Measurements from ENCODE around the gene RPL35. TPM values are rescaled to one million over a fixed set of nuclear protein-coding genes. Genes with fewer than 3 reads are reported as not detected.

The RPL35 gene
- total and polyA plus RNA-seq, 10 of the 15 experiments (the other 5 are each of a cell fraction or from before 2014, with no cell fraction given): 2,572 to 6,300 (median 3,864) TPM

GRCh38 chr9:124868511-124869465 is 7.0 kb upstream of the RPL35 start (continued):
- no peak for TF ChIP-seq JUND (IDR thresholded peaks at IDR 0.05; ENCODE audit: low read depth, low read length)
- TF ChIP-seq ZZZ3 (IDR thresholded peaks at IDR 0.05; ENCODE audit: control insufficient read depth, insufficient read length, low read depth): no peak
- 0 out of 2 replicates have a peak, but pooled peaks have one; percentile 27 for TF ChIP-seq E2F4 (IDR thresholded peaks at IDR 0.05; ENCODE audit: low read depth, low read length)
- TF ChIP-seq STAT3 (IDR thresholded peaks at IDR 0.05; ENCODE audit: low read depth, low read length): no peak
- TF ChIP-seq USF1 (IDR thresholded peaks at IDR 0.05; ENCODE audit: borderline replicate concordance, extremely low read length, insufficient read depth, low read depth, low read length): no peak
- TF ChIP-seq RAD21 (IDR thresholded peaks at IDR 0.05; ENCODE audit: insufficient read depth, low read depth, low read length): no peak
- no peak for TF ChIP-seq NFYB (IDR thresholded peaks at IDR 0.05; ENCODE audit: insufficient read depth, low read depth, low read length)
- peak; percentile 96 for TF ChIP-seq POLR2AphosphoS5 (IDR thresholded peaks at IDR 0.05; ENCODE audit: low read length)
- peak; percentile 81 for TF ChIP-seq YY1 (IDR thresholded peaks at IDR 0.05; ENCODE audit: low read depth, low read length)
- peak; percentile 64; the same call in 1 of the 2 replicates for TF ChIP-seq MEF2A (IDR thresholded peaks at IDR 0.05; ENCODE audit: insufficient read depth, low read depth, low read length)
- peak; percentile 56 to 98 for TF ChIP-seq EGR1 (IDR thresholded peaks at IDR 0.05; ENCODE audit: borderline replicate concordance in 1 of 2, low read depth in 2 of 2, low read length in 2 of 2)
- TF ChIP-seq BHLHE40 (IDR thresholded peaks at IDR 0.05; ENCODE audit: borderline replicate concordance in 1 of 2, low read depth in 2 of 2, low read length in 1 of 2): peak; percentile 30 to 83; a peak in 3 of 4 replicates
- no peak for TF ChIP-seq STAT1 (conservative IDR thresholded peaks at IDR 0.05)
- TF ChIP-seq MYB (IDR thresholded peaks at IDR 0.05; ENCODE audit: borderline replicate concordance, low read depth, low read length): no peak
- peak; percentile 46; the same call in 1 of the 2 replicates for TF ChIP-seq ZNF217 (IDR thresholded peaks at IDR 0.05)
- no peak for TF ChIP-seq SREBF1 (IDR thresholded peaks at IDR 0.05; ENCODE audit: low read length)
- TF ChIP-seq POU2F2 (IDR thresholded peaks at IDR 0.05; ENCODE audit: borderline replicate concordance, low read depth, low read length): peak; percentile 67; the same call in 2 of the 3 replicates
- TF ChIP-seq SIN3A (IDR thresholded peaks at IDR 0.05; ENCODE audit: low read depth, low read length): no peak
- peak; percentile 72 for TF ChIP-seq CHD2 (IDR thresholded peaks at IDR 0.05; ENCODE audit: borderline replicate concordance, low read depth, low read length)
- TF ChIP-seq, protein P1, sequence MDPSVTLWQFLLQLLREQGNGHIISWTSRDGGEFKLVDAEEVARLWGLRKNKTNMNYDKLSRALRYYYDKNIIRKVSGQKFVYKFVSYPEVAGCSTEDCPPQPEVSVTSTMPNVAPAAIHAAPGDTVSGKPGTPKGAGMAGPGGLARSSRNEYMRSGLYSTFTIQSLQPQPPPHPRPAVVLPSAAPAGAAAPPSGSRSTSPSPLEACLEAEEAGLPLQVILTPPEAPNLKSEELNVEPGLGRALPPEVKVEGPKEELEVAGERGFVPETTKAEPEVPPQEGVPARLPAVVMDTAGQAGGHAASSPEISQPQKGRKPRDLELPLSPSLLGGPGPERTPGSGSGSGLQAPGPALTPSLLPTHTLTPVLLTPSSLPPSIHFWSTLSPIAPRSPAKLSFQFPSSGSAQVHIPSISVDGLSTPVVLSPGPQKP (IDR thresholded peaks at IDR 0.05; ENCODE audit: low read depth, low read length): peak; percentile 97
- TF ChIP-seq ZNF24 (IDR thresholded peaks at IDR 0.05): no peak
- no peak for TF ChIP-seq RBBP5 (conservative IDR thresholded peaks at IDR 0.05)
- TF ChIP-seq, protein P2, sequence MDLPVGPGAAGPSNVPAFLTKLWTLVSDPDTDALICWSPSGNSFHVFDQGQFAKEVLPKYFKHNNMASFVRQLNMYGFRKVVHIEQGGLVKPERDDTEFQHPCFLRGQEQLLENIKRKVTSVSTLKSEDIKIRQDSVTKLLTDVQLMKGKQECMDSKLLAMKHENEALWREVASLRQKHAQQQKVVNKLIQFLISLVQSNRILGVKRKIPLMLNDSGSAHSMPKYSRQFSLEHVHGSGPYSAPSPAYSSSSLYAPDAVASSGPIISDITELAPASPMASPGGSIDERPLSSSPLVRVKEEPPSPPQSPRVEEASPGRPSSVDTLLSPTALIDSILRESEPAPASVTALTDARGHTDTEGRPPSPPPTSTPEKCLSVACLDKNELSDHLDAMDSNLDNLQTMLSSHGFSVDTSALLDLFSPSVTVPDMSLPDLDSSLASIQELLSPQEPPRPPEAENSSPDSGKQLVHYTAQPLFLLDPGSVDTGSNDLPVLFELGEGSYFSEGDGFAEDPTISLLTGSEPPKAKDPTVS (IDR thresholded peaks at IDR 0.05; ENCODE audit: low read depth, low read length): no peak

All from GM12878 (cell line).